Measurements from ENCODE around the gene JUP. TPM values are rescaled to one million over a fixed set of nuclear protein-coding genes. Genes with fewer than 3 reads are reported as not detected.

The JUP gene
- polyA plus RNA-seq, 4 donors, result 185 to 252 (median 210) TPM

GRCh38 chr17:41810659-41811548, 24.4 kb upstream of the JUP start:
- DNase-seq (ENCODE audit: low read depth in 4 of 4, low spot score in 2 of 4), result no peak

GRCh38 chr17:41806685-41807445, 20.4 kb upstream of the JUP start:
- DNase-seq (ENCODE audit: low read depth in 4 of 4, low spot score in 2 of 4), result no peak

- no peak for DNase-seq (ENCODE audit: low read depth in 4 of 4, low spot score in 2 of 4)
Measured at GRCh38 chr17:41803049-41804020, 16.8 kb upstream of the JUP start.

GRCh38 chr17:41801374-41802271, 15.1 kb upstream of the JUP start:
- peak in 2 of 4 donors; percentile 81 to 92 for DNase-seq (ENCODE audit: low read depth in 4 of 4, low spot score in 2 of 4)

DNA sequence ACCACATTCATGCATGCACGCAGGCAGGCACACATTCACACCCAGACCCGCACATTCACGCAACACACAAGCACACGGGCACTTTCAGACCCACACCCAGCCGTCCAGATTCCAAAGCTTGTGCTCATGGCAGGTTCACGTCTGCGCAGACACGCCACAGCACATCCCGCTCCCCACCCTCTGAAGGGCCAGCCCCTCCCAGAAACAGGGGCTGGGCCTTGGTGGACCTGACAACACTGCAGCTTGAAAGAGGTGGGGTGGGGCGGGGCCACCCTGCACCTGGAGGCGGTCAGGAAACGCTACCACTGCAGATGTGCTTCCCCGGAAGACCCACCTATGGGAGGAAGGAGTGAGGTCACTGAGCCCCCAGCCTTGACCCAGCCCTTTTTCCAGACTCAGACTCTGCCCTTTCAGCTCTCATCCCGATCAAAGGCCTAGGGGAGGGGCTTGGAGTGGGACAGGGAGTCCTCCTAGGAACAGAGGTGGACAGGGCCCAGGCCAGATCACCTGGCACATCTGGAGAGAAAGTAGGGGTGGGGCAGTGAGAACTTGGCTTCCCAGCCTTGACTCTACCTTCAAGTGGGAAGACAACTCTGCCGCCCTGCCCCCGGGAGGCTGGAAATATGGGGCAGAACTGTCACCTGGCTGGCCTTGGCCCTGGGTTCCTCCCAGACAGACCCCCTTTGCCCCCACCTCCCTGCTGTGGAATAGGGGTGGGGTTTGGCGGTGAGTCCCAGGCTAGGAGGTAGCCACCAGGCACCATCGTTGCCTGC, 14.3 kb upstream of the JUP start:
- peak in 1 of 4 donors; percentile 49 for DNase-seq (ENCODE audit: low read depth in 4 of 4, low spot score in 2 of 4)

- no peak for DNase-seq (ENCODE audit: low read depth in 4 of 4, low spot score in 2 of 4)
Measured at GRCh38 chr17:41799366-41799765, 12.9 kb upstream of the JUP start.

- DNase-seq (ENCODE audit: low read depth in 4 of 4, low spot score in 2 of 4), result no peak
Measured at GRCh38 chr17:41797377-41797776, 10.9 kb upstream of the JUP start.

DNA sequence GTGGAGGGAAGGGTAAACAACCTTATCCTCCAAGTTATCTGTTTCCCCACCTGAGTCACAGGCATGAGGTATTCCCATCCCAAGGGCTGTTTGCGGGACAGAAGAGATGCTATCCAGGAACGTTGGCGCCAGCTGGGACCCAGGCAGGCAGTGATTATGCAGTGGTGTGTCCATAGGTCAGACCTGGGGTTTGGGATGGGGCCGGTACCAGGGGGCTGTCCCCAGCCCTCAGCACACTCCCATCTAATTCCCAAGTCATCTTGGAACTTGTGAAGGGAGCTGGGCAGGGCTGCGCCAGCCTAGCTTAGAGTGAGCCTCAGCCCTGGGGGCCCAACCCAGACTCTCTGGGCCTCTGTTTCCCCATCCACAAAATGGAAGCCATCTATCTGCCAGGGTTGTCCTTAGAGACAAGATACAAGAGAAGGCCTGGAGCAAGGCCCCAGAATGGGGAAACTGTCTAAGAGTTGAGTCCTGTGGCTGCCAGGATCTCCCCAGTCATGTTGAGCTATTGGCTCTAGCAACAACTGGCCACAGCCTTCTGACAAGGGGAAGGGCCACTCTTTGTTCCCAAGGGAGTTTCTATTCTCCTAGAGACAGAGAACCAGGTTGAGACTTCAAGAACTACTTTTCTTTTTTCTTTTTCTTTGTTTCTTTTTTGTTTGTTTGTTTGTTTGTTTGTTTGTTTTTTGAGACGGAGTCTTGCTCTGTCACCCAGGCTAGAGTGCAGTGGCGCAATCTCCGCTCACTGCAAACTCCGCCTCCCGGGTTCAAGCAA, 9.8 kb upstream of the JUP start:
- no peak for DNase-seq (ENCODE audit: low read depth in 4 of 4, low spot score in 2 of 4)

DNA sequence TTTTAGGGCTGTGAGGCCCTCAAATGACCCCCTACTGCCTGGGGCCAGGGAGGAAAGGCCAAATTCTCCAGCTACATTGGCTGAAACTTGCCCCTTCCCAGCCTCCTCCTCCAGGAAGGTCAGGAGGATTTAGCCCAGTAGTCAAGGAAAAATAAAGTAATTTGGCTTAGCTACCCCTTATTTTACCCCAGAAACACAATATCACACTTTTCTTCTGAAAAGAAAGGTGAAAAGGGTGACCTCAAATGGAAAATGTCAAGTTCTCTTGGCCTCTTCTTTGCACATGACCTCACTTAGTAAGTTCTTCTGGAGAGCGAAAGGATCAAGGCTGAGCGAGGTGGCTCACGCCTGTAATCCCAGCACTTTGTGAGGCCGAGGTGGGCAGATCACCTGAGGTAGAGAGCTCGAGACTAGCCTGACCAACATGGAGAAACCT, 8.0 kb upstream of the JUP start:
- no peak for DNase-seq (ENCODE audit: low read depth in 4 of 4, low spot score in 2 of 4)

DNA sequence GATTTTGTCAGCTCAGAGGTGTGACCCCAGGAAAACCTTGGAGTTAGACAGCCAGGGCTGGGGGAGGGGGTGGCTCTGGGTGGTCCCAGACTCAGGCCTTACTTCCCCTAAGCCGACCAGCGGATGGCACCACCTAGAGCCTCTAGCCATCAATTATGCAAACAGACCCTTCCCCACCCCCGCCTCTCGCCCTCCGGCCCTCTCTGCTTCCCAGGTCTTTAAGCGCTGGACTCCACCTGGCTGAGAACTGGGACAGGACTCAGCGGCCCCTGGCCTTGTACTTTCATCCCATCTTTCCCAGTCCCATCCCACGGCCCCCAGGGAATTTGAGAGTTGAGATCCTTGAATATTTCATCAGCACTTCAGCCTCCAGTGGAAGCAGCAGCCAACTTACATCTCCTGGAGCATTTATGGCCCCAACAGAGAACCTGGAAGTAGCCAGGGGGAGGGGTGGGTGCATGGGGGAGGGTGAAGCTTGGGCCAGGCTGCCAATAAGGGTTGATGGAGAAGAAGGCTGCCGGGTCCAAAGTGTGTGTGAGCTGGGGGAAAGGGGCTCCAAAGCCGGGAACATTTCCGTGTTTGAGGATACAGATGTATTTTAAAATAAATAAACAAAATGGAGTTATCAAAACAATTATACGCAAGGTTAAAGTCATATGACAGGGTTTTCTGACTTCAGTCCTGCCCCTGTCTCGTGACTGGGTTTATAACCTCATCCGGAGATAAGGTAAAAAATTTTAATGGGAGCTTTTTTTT, 7.5 kb upstream of the JUP start:
- DNase-seq (ENCODE audit: low read depth in 4 of 4, low spot score in 2 of 4), result no peak

- no peak for DNase-seq (ENCODE audit: low read depth in 4 of 4, low spot score in 2 of 4)
Measured at GRCh38 chr17:41792845-41793783, 6.6 kb upstream of the JUP start.

GRCh38 chr17:41787021-41787418, 509 bp upstream of the JUP start:
- DNase-seq (ENCODE audit: low read depth in 4 of 4, low spot score in 2 of 4), result no peak

DNA sequence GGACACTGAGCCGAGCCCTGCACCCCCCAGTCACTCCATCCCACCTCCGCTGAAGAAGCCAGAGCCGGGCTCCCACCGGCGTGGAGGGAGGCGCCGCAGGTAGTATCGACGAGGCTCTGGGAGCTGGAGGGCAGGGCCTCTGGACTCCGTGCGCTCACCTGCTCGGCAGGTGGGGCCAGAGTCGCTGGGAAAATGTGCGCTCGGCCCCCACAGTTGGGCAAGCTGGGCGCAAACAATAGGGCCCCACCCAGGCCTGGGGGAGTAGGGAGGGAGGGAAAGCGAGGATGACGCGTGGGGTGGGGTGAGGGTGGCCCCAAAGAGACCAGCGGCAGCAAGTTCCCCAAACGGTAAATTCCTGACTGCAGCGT, 668 bp downstream of the JUP start:
- no peak for DNase-seq (ENCODE audit: low read depth in 4 of 4, low spot score in 2 of 4)

GRCh38 chr17:41785091-41785858, 1.2 kb downstream of the JUP start:
- DNase-seq (ENCODE audit: low read depth in 4 of 4, low spot score in 2 of 4), result peak in 2 of 4 donors; percentile 70 to 78

DNA sequence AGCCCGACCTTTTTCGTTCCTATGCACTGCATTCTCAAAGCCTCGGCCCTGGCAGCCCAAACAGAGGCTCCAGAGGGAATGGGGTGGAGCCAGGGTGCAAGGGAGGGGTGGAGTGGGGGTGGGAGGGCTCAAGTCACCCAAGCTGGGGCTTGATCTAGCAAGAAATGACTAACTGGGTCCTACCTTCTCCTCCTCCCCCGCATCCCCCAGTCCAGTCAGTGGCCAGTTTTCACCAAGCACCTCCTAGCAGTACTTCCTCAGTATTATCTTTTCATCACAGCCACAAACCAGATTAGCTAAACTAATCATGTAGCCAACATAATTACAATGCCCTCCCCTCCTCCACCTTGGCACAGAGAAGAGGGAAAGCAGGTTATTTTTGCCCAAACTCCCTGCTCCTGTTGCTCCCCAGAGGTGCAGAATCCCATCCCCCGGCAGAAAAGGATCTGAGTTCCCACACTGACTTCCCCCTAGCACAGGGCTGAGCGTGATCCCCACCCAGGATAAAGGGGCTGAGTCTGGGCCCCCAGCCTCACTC, 2.2 kb downstream of the JUP start:
- peak in 2 of 4 donors; percentile 63 to 66 for DNase-seq (ENCODE audit: low read depth in 4 of 4, low spot score in 2 of 4)

Measured in left renal cortex interstitium (tissue), 4 donors.